ENCODE data around the gene USP44. TPM values are rescaled to one million over a fixed set of nuclear protein-coding genes. Genes with fewer than 3 reads are reported as not detected.
A peak's percentile ranks its signal among the peaks of the same experiment; 100 is the strongest.

Gene USP44
- total and polyA plus RNA-seq, 2 of the 13 experiments (the other 11 are each of a cell fraction or from before 2014, with no cell fraction given): 0.05 to 0.07 TPM

GRCh38 chr12:95557625-95558024, 6.3 kb upstream of the USP44 start:
- H2AFZ ChIP-seq (ENCODE audit: low read length): no peak overlapping the region
- H3K27ac ChIP-seq (ENCODE audit: extremely low read length, insufficient read depth, low read length): no peak overlapping the region
- no peaks in the 10 kb centered on the region for H4K20me1 ChIP-seq (ENCODE audit: insufficient read depth, low read length)
- H3K36me3 ChIP-seq (replicated peaks in 1 of 2; ENCODE audit: control insufficient read depth in 1 of 2, insufficient read depth in 2 of 2, low read length in 2 of 2): no peaks in the 10 kb centered on the region
- no peaks in the 10 kb centered on the region; the same call in 1 of the 2 replicates for H3K4me1 ChIP-seq (ENCODE audit: insufficient read depth, low read length)
- no peak for FAIRE-seq
- in situ Hi-C loops (cut with HindIII; ENCODE audit: extremely low pct_ligation_motif_present, low pct_unique_long_range_greater_than_20kb) (no loop called here), intact Hi-C loops (cut with micrococcal nuclease; ENCODE audit: unreplicated experiment) (no loop called here)
- H3K4me2 ChIP-seq (ENCODE audit: low read depth, low read length): no peak overlapping the region
- TF ChIP-seq CEBPB (IDR thresholded peaks at IDR 0.05; ENCODE audit: borderline replicate concordance, low read depth, low read length) (no peak), SUZ12 (IDR thresholded peaks at IDR 0.05; ENCODE audit: low read depth, low read length) (no peak), TERF1 (CRISPR knock-in tag; IDR thresholded peaks at IDR 0.05) (no peak), ZNF776 (CRISPR knock-in tag; IDR thresholded peaks at IDR 0.05) (no peak), ZNF430 (CRISPR knock-in tag; IDR thresholded peaks at IDR 0.05) (no peak)
- no peak overlapping the region for H3K9ac ChIP-seq (ENCODE audit: insufficient read depth, low read depth, low read length)
- no peak overlapping the region for H3K4me3 ChIP-seq (replicated peaks in 1 of 3; ENCODE audit: insufficient read depth in 1 of 3, low read depth in 2 of 3, low read length in 3 of 3)
- ATAC-seq: no peak
- H3K27me3 ChIP-seq (ENCODE audit: control insufficient read depth in 1 of 2, insufficient read depth in 2 of 2, low read length in 2 of 2): no peaks in the 10 kb centered on the region
- no TSS peak for BruUV-seq (replicated peaks)
- H3K9me3 ChIP-seq (ENCODE audit: low read length): no peaks in the 10 kb centered on the region
- CTCF ChIA-PET (ENCODE audit: low intra/inter-chr PET ratio, low total read pairs): no interaction called here
- no peak for DNase-seq (ENCODE audit: low spot score)
- 0% methylated on average over 1 of the region's 1 CpG for WGBS (ENCODE audit: low lambda C conversion rate)
- no peaks in the 10 kb centered on the region for H3K79me2 ChIP-seq (ENCODE audit: insufficient read depth, low read length)
- POLR2A ChIA-PET: no interaction called here

GRCh38 chr12:95554532-95555071, 3.3 kb upstream of the USP44 start:
- H3K4me1 ChIP-seq (ENCODE audit: insufficient read depth, low read length): no peaks in the 10 kb centered on the region; the same call in 1 of the 2 replicates
- H3K27me3 ChIP-seq (ENCODE audit: control insufficient read depth in 1 of 2, insufficient read depth in 2 of 2, low read length in 2 of 2): peaks cover 0 to 9% of the 10 kb centered on the region in 2 experiments; a peak in 2 of 5 replicates
- no peak overlapping the region for H3K4me2 ChIP-seq (ENCODE audit: low read depth, low read length)
- in situ Hi-C loops (cut with HindIII; ENCODE audit: extremely low pct_ligation_motif_present, low pct_unique_long_range_greater_than_20kb) (no loop called here), intact Hi-C loops (cut with micrococcal nuclease; ENCODE audit: unreplicated experiment) (no loop called here)
- FAIRE-seq: no peak
- H3K4me3 ChIP-seq (replicated peaks in 1 of 3; ENCODE audit: insufficient read depth in 1 of 3, low read depth in 2 of 3, low read length in 3 of 3): no peak overlapping the region
- TF ChIP-seq ATF4 (CRISPR knock-in tag; IDR thresholded peaks at IDR 0.05): 0 out of 4 replicates have a peak, but pooled peaks of 1 of the 2 experiments have one; percentile 38
- no peak for TF ChIP-seq TBP (CRISPR knock-in tag; IDR thresholded peaks at IDR 0.05)
- no peak overlapping the region for H2AFZ ChIP-seq (ENCODE audit: low read length)
- ATAC-seq: no peak
- CTCF ChIA-PET (ENCODE audit: low intra/inter-chr PET ratio, low total read pairs): no interaction called here
- H3K36me3 ChIP-seq (replicated peaks in 1 of 2; ENCODE audit: control insufficient read depth in 1 of 2, insufficient read depth in 2 of 2, low read length in 2 of 2): no peaks in the 10 kb centered on the region
- no peaks in the 10 kb centered on the region for H3K9me3 ChIP-seq (ENCODE audit: low read length)
- no peaks in the 10 kb centered on the region for H3K79me2 ChIP-seq (ENCODE audit: insufficient read depth, low read length)
- H3K27ac ChIP-seq (ENCODE audit: extremely low read length, insufficient read depth, low read length): no peak overlapping the region
- H4K20me1 ChIP-seq (ENCODE audit: insufficient read depth, low read length): no peaks in the 10 kb centered on the region
- POLR2A ChIA-PET: no interaction called here
- no TSS peak for BruUV-seq (replicated peaks)
- DNase-seq (ENCODE audit: low spot score): no peak
- H3K9ac ChIP-seq (ENCODE audit: insufficient read depth, low read depth, low read length): no peak overlapping the region
- 12% methylated on average over 4 of the region's 4 CpGs for WGBS (ENCODE audit: low lambda C conversion rate)

All from HepG2 (cell line).